Nucleus accumbens (tissue), 56 donors: ENCODE results near the gene ADARB2.
"Not testable (repeated sequence)": the region's sequence is repeated elsewhere in the genome, so short reads cannot be mapped to it uniquely, and the experiment has no call there.

Experiments used
- DNase-seq, 56 donors: peaks; one replicate each; lab custom pipeline; 2025; lab: John Stamatoyannopoulos, UW

ADARB2 gene

DNA sequence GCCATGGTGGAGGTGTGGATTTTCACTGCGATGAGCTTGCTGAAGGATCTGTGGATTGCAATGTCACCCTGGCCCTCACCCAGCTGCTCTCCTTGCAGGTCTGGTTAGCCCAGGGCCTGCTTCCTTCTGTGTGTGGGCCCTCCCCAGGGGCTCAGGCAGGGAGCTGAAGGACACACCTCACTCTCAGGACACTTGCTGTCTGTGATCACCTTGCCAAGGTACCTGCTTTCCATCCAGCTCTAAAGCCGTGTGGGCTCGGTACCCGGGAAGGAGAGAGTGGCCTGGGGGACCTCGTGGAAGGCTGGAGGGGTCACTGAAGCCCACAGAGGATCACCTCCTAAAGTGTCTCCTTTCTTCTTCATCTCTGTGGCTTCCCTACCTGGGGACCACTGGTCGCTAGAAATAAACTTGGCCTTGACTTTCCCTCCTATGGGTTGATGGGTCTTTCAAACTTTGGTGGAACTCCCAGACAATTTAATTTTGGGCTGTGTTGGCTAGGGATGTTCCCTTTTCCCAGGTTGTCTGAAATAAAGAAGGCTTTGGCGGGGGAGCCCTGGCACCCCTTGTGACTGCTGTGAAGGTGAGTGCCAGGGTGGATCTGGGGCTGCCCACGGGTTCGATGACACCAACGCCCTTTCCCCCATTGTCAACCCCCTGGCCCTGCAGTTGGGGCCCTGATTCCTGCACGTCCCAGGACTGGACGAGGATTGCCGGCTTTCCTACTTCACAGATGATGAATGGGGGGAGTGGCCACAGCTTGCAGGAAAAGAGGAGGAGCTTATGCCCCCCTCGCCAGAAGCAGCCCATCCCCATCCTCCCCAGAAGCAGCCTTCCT, 331.0 kb downstream of the ADARB2 start:
- DNase-seq = no peak

- DNase-seq = no peak
Observed at GRCh38 chr10:1404323-1405260, 332.7 kb downstream of the ADARB2 start.

GRCh38 chr10:1403508-1404322, 333.6 kb downstream of the ADARB2 start:
- DNase-seq = no peak

GRCh38 chr10:1402816-1403507, 334.4 kb downstream of the ADARB2 start:
- DNase-seq = no peak

- DNase-seq = no peak
Observed at GRCh38 chr10:1402016-1402770, 335.1 kb downstream of the ADARB2 start.

DNA sequence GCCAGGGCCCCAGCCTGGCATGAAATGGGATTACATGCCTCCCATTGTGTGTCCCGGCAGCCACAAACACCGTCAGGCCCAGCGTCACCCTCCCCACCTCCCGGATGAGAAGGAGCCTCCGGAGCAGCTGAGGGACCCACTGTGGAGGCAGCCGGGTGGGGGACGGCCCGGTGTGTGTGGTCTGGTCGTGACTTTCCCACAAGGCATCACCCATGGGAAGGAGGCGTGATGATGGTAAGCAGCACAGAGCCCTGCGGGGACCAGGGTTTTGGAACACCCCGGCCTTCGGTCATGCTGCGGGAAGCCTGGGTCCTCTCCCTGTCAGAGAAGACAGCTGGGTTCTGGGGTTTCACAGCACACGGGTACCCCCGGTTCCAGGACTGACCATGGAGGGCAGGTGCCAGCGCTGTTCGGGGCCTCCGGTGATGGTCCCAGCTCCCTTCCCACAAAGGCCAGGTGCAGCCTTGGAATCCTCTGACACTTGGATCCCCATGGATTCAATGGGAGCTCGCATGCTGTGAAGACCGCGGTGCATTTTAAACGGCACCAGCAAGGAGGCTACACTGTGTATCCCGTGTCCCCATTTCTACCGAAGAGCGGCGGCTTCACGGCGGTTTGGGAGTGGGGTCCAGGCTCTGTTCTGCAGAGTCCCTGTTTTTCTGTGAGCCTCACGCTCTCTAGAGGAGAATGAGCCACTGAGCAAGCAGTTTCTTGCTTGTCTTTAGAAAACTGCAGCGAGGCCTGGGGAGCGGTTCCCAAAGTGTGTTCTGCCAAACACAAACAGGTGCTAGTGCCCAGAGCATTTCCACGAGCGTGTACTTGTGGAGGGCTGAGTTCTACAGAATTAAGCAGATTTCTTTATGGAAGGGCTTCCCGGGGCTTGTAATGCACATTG, 336.0 kb downstream of the ADARB2 start:
- DNase-seq = no peak

- no peak for DNase-seq
Observed at GRCh38 chr10:1400101-1401070, 336.9 kb downstream of the ADARB2 start.

DNA sequence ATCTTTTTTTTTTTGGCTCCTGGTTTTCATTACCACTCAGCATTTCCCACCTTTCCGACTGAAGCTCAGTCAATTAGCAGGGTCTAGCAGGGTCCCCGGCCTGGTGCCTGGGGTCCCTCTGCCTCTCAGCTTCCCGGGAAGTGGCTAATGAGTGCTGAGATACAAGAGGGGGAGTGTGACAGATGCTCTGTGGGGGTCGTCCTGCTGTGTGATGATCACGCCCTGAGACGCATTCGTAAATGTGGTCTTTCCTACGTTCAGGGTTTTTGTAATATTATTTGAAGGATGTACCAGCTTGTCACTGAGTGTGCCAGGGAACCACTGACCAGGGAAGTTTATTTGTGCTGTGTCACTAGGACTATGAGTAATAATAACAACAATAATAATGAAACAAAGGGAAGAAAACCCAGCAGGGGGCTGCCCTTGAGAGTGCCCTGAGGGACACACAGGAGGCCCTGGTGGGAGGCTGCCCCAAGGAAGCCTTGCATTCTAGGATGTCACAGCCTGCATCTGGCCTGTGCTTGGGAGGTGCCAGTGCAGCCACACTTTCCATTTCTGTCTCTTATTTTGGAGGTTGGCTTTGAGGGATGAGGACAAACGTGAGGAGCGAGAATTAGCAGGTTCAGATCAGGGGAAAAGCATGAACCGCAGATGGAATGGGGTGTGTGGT, 337.8 kb downstream of the ADARB2 start:
- no peak for DNase-seq

GRCh38 chr10:1398626-1399410, 338.5 kb downstream of the ADARB2 start:
- no peak for DNase-seq

DNA sequence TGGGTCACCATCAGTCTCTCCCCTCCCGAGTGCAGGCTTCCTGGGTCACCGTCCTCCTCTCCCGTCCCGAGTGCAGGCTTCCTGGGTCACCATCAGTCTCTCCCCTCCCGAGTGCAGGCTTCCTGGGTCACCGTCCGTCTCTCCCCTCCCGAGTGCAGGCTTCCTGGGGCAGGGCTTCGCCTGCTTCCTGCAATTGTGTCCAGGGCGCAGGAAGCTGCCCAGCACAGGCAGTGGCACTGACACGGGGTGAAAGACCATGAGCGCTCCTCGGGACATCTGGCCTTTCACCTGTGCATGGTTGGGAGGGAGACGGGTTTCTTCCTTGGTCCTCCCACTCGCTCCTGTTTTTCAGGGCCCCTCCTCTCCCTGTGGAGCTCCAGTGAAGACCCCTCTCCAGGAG, 339.2 kb downstream of the ADARB2 start:
- not testable (repeated sequence) for DNase-seq

DNA sequence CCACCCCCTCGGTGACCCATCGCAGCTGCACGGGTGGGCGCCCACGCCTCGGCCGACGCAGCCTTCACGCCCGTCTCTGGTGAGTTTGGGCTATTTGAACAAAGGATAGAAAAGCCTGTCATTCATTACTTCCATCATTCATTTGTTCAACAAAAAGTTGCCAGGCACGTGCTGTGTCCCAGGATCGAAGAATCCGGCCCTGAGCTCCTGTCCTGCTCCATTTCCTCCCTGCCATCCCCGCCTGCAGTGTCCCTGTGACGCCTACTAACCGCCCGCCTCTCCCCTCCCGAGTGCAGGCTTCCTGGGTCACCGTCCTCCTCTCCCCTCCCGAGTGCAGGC, 341.1 kb downstream of the ADARB2 start:
- DNase-seq = no peak

DNA sequence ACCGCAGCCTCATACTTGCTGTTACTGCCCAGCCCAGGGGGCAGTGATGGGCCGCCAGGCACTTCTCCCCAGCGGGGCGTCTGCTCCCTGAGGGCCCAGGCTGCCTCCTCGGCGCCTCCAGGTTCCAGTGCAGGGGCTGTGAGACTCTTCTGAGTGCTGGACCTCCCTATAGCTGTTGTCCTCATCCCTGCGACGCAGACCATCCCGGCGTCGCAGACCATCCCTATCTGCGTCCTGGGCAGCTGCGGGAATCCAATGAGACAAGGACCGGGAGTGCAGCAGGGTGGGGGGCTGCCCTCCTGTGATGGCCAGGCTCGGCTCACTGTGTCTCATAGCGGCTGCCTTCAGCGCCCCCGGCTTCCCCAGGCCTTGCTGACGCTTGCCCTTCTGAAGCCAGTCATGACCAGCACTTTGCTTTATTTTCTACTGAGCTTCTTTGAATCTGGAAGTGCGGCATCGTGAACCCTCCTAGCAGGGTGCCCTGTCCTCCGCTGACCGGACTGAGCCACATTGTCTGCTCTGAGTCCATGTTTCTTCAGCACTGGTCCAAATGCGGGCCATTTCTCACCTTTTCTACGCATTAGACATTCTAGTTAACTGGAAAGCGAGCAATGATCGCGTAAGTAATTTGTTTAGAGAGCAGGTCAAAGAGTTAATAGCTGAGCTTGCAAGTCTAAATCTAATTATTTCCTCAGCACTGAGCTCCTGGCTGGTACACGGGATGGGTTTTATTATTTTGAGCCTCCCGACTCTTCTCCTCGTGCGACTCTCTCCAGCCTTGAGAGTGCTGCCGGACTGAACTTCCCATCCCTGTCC, 341.6 kb downstream of the ADARB2 start:
- no peak for DNase-seq

DNA sequence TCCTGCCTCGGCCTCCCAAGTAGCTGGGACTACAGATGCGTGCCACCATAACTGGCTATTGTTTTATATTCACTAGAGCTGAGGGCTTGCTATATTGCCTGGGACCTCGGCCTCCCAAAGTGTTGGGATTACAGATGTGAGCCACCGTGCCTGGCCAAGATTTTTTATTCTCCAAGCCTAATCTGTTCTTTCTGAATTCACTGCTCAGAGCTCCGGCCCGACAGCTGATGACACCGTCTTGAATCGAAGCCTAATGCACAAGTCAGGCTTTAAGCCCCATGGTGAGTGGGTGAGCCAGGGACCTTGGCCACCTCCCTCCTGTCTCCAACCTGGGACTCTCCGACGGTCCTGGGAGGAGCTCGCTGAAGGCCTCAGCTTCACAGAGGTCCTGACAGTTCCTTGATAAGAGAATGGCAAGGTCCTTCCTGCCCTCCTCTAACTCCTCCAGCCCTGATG, 342.3 kb downstream of the ADARB2 start:
- DNase-seq = no peak

DNA sequence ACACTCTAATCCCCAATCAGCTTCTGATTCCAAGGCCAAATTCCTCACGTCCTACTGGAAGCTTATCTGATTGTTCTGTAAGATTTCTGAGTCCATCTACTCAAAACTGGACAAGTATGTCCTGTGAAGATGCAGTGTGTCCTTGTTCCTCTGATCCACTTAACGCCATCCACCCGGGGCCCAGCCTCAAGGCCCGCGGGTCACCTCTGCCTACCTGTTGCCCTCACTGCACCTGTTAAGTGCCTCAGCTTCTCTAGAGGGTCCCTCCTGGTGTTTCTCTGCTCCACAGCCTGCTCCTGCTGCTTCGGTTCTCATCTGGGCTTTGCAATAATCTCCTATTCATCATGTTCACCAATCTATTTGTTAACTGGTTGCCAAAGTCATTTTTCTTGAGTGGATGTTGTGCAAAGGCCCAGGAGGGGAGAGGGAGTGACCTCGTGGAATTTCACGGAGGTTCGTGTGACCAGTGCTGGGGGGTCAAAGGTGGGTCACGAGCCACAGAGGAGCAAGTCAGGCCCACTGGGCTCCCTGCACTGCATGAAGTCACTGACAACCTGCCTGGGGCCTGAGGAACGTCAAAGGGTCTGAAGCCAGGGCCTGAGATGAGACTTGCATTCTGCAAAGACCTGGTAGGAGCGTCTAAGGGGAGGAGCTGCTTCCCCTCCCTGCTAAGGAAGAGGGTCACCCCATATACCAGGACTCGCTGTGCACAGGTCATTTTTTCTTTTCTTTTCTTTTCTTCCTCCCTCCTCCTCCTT, 343.0 kb downstream of the ADARB2 start:
- no peak for DNase-seq
